GM21576 (cell line): Measurements from ENCODE around the gene NRGN.

Experiments used
- ATAC-seq: cut with Tn5 transposase; IDR thresholded peaks from one replicate; pipeline ENCODE4 v1.9.1; 2021; ENCODE audit warnings: mild to moderate bottlenecking, moderate library complexity; ENCODE audit not compliant: unreplicated experiment

NRGN gene

DNA sequence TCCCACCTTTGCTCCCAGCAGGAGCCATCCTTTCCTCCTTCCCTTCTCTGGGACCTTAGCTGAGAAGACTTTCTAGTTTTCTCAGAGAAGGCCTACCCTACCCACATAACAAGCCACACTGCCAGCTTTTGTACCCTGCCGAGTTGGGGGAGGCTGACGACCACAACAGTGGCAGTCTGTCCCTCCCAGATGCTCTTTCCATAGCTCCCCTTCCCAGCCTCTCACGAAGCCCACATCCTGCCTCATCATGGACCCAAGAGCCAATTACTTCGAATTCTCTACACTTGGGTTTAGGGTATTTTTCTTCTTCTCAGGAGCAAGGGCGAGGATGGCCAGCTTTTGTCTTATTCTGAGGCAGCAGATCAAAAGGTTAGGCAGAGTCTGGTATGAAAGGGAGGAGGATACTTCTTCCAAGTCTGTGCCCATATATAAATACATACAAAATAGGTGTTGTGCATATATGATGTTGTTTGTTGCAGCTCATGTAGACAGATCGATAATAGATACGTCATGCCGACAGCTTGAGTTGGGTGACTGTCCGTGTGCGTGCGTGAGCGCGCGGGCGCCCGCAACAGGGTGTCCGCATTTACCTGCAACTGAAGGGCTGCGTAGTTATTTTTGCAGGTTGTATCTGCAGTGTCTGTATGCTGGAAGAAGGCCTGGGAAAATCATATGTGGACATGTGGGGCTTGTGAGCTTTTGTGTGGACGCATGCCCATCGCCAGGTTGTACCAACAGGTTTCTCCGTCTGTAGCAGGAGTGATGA, 846 bp upstream of the NRGN start:
- no peak for ATAC-seq

DNA sequence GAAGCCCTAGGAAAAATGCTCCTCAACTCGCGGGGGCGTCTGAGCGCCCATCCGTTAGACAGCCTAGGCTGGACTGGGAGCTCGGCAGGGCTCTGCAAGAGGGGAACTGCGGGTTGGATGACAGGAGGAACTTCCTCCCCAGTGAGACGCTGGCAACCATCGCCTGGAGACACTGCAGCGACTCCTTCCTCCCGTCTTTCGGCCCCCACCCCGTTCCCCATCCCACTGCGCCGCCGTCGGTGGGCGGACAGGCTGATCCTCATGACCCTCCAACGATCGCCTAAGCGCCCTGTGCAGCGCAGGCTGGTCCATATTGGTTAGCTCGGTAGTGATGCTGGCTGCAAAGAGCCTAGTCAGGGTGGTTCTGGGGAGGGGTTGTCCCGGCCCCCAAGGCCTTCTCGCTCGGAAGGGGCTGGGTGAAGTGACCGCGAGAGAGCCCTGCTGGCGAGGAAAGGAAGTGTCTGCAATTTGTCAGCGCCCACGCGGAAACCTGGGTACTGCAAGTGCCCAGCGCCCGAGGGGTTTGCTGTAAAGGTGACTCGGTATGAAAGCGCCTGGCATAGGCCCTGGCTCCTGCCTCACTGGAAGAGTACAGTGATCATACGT, 638 bp downstream of the NRGN start:
- ATAC-seq, result peak; percentile 34

DNA sequence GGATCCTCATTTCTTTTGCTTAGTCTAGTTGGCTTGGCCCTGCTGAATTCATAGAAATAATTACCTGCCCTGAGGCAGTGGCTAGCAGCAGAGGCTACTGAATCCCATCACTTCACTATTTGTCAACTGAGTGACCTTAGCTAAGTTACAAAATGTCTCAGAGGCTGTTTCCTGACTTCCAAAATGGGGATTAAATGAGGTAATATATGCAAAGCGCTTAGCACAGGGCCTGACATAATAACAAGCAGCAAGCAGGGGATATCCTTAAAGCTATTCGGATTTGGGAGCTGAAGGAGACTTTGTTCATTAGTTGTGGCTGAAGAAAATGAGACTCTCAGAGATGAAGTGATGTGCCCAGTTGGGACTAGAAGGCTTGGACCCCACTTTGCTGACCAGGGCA, 2.8 kb downstream of the NRGN start:
- no peak for ATAC-seq

DNA sequence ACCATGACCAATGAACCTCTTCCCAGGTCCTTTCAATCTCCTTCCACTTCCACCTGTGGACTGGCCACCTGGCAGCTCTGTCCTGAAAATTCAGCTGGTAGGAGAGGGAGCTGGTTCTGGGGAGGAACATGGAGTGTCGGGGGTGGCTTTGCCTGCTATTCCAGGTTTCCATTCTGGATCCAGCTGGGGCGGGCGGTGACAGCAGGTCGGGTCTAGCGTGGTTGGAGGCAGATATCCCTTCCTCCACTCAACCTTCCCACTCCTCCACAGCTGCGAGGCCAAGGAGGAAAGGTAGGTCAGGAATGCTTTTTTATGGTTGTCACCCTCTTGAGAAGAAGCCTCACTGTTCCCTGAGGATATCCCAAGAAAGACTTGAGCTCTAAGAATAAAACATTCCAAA, 3.3 kb downstream of the NRGN start:
- no peak for ATAC-seq

DNA sequence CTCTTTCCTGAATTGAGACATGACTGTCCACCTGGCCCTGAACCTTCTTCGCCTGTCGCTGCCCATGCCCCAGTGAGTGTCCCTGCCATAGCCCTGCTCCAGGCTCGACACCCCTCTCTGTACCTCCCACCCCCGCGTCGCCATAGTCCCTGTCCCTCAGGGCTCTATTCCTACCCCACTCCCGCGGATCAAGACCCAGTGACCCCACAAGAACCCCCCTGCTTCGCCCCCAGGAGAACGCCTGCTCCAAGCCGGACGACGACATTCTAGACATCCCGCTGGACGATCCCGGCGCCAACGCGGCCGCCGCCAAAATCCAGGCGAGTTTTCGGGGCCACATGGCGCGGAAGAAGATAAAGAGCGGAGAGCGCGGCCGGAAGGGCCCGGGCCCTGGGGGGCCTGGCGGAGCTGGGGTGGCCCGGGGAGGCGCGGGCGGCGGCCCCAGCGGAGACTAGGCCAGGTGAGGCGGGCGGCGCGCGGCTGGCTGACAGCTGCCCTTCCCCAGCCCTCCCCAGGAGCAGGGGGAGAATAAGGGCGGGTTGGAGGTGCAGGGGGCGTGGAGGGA, 5.6 kb downstream of the NRGN start:
- no peak for ATAC-seq

DNA sequence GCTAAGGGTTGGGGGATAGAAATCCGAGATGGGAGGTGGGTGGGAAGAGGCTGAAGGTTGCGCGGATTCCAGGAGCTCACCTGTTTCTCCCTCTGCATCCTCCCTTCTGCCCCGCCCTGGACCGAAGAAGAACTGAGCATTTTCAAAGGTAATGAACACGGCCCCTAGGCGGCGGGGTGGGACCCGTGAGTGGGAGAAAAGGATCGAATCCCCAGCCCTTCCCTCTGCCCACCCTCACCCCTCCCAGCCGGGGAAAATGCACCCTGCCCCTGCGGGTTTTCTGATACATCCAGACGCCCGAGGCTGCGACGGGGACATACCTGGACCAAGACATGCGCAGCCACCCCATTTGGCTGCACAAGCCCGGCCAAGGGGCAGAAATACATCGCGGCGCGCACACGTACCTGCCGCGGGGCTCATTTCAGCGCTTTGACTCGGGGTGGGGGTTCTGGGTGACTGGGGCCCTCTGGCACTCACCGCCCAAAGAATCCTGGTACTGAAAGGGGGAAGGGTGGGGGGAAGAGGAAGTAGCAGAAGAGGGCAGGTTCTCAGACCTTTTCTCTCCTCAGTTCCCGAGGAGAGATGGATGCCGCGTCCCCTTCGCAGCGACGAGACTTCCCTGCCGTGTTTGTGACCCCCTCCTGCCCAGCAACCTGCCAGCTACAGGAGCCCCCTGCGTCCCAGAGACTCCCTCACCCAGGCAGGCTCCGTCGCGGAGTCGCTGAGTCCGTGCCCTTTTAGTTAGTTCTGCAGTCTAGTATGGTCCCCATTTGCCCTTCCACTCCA, 6.3 kb downstream of the NRGN start:
- ATAC-seq, result peak; percentile 31

DNA sequence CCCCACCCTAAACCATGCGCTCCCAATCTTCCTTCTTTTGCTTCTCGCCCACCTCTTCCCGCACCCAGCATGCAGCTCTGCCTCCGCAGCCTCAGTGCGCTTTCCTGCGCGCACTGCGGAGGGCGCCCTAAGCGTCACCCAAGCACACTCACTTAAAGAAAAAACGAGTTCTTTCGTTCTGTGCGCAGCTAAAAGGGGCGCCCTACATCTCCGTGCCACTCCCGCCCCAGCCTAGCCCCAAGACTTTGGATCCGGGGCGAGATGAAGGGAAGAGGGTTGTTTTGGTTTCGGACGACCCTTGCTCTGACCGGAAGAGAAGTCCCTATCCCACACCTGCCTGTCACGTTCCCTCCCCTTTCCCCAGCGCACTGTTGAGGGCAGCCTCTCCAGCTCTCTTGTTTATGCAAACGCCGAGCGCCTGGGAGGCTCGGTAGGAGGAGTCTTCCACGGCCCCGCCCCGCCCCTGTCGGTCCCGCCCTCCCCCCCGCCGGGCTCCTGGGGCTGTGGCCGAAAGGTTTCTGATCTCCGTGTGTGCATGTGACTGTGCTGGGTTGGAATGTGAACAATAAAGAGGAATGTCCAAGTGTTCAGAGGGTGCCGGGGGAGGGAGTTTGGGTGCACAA, 7.0 kb downstream of the NRGN start:
- ATAC-seq, result peak; percentile 91

DNA sequence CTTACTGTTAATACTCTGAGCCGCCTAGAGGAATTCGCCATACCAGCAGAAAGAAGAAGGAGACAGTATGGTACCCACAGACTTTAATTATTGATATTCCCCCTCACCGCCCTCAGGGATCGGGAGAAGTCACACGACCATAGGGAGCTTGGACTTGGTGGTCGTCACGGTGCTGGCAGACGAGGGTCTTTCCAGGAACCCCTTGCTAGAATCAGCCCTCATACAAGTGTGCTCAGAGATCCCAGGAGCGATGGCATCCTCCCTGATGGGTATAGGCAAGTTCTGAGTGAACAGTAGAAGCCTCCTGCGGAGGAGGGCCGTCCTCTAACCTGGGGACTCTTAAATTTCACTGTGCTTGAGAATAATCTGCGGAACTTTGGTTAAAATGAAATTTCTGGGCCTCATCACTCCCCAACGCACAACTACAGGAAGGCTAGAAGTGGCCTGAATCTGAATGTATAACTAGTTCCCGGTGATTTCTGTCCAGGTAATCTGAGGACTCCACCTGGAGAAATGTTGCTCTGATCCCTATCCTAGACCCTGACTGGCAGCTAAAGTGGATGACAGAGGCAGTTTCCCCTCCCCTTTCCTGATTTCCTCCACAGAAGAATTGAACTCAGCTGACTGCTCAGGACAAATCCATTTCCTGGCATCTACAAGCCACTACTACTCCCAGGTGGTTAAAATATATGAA, 7.8 kb downstream of the NRGN start:
- ATAC-seq, result no peak

DNA sequence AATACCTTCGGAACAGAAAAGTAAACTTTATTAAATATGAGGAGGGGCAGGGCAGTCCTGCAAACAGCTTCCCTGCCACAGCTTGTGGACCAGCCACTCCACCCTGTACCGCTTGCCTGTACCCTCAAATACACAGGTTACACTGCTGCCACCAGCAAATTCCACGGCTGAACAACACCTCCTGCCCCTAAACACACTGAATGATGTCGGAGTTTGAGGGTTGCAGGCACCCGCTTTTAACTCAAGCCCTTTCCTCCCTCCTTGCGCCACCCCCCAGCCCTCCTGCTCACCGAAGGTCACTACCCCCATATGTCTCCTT, 8.3 kb downstream of the NRGN start:
- no peak for ATAC-seq

DNA sequence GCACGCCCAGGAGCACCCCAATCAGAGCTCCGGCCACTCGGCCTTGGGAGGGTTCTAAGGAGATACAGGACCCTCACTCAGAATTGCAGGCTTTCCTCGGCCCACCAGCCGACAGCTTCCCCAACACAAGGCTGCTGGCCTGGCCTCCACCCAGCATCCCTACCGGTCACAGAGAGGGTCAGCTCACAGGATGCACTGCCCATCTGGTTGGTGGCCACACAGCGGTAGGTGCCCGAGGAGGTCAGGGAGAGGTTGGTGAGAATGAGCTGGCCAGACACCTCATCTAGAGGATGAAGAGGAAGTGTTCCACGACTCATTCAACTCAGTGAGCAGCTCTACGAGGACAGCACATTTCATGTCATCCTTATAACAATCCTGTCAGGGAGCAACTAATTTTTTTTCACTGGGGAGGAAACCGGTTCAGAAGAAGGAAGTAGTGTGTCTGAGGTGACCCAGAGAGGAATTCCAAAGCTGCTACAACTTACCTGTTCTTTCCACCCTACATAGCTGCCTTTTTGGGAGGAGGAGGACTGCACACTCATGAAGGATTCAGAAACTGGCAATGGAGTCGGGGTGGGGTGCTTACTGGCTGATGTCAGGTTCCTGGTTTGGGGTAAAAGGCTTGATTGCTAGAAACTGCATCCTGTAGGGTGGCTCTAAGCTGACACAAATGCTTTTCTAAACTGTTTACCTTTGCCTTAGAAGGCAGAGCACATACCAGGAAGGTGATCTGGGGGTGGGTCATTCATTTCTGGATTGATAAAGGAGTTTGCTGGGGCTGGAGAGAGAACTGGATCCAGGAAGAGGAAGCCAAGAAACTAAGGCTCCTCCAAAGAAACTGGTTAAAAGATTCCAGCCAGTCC, 9.0 kb downstream of the NRGN start:
- no peak for ATAC-seq

DNA sequence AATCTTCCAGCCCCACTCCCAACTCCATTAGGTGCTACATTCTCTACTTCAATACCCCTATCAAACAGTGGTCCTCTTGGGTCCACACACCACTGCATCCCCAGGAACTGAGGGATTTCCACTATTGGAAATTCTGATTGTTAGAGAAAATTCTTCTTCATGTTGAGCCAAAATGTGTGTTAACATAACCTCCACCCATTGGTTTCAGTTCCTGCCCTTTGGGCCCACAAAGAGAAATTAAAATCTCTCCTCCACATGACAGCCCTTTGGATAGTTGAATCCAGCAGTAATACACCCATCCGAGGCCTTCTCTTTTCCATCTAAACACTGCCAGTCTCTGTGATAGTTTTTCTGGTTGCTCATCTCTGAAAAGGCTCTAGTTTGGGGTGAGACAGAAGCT, 10.2 kb downstream of the NRGN start:
- ATAC-seq, result no peak

DNA sequence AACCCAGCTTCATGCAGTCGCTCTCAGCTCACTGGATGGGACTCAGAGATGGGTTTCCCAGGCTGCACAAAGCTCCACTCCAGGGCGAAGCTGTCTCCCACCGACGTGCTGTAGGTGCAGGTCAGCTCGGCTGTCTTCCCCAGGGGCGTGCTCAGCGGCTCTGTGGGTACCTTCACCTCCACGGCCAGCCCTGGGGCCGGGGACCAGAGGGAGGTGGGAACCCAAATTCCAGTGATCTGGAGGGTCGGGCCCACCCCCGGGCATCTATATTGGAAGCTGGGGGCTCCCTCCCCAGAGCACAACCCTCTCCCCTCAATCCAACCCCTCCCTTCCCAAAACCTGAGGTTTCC, 11.6 kb downstream of the NRGN start:
- no peak for ATAC-seq

DNA sequence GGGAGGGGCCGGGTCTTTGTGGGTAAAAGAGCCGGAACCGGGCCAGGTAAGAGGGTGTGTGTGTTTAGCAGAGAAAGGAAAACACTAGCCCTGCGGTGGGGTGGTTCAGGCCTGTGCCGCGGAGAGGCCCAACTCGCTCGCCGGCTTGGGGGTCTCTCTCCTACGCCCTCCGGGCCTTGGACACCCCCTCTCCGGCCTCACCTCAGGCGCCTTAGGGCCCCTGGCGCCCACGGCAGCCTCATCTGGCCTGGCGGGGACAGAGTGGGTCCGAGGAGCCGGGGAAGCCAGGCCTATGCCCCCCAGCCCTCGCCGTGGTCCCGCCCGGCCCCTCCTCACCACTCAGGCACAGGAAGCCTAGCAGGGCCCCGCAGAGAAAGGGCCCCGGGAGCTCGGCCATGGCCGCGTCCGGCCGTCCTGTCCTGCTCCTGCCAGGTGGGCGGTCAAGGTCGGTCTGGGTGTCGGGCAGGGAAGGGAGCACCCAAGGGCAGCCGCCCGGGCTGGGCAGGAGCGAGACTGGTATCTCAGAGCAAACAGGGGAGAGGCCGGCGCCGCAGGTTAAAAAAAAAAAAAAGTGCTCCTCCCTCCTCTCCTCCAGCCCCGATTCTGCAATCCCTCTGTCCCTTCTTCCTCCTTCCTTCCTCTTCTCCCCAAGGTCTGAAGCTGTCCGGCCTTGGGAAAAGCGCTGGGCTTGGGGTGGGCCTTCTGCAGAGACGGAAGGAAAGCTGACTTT, 12.2 kb downstream of the NRGN start, which contains the start of gene VSIG2:
Gene VSIG2, minus strand, starts transcription at position 515 of the 730 bp plus-strand sequence. Its CDS starts 118 bp downstream, at position 397.
- ATAC-seq, result no peak

DNA sequence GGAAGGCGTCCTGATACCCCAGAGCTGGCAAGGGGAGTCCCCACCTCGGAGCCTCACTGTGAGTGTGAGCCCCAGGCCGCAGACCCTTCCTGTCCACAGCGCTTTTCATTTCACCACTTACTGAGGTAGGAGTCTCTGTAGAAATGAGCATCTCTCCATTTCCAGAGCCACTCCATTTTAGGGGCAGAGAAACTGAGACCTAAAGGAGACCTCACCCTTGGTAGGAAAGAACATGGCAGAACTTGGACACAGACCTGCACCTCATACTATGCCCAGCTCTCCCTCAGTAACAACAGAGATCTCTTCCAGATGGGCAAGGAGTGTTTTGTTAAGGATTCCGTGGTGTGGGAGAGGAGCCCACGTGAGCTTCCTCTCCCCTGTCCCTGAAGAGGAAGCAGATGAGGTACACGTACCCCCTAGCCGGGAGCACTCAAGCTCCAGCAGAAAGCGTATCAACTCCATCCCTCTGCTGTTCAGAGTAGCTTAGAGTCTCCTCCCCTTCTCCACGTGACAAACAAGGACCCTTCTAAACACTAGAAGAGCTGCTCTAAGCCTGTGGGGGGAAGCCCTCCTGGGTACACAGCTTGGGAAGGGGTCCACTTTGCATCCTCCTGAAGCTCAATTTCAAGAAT, 12.8 kb downstream of the NRGN start:
- no peak for ATAC-seq

DNA sequence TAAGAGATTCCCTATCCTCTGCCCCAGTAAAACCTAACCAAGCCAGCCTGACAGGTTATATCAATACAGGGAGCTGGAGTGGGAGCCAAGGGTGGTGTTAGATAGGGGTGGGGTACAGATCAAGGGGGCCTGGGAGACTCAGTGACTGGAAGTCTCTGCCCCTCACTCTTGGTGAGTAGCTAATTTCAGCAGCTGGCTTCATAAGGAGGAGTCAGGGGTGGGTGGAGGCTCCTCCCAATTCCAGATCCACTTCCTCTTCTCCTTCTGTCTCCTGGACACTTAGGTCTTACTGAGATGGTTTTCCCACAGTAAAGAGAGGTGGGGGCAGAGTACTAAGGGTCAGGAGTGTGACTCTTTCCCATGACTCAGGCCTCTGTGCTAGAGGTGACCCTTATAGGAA, 13.5 kb downstream of the NRGN start:
- ATAC-seq, result no peak

DNA sequence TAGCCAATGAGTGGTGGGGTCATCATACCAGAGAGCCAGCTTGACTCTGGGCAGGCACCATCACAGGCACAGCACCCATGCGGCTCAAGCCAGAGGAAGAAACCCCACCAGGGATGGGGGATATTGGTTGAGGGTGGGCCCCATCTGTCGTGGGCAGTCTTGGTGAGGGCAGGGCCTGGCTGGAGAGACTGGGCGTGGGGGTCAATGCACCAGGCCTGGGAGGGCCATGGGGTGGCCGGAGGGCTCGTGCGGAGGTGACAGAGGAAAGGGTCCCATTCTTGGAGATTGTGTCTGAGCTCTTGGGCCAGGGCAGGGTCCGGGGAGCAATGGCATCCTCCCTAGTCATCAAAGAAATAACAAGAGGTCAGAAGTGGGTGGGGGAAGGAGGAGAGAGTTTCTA, 13.9 kb downstream of the NRGN start:
- ATAC-seq, result no peak

DNA sequence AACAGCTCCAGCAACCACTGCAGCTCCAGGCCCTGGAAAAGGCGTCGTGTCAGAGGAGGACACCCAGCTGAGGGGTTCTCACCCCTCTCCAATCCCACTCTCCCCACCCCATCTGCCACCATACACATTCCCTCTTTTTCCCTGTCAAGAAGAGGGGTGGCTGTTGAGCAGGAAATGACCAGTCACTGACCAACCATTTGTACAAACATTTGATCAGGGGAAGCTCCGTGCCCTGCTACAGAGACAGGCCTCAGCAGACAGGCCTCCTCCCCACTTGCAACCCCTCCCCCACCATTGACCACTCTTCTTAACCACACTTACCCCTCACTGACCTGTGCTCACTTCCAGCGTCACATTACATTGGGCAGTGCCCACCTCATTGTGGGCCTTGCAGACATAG, 14.6 kb downstream of the NRGN start:
- no peak for ATAC-seq

DNA sequence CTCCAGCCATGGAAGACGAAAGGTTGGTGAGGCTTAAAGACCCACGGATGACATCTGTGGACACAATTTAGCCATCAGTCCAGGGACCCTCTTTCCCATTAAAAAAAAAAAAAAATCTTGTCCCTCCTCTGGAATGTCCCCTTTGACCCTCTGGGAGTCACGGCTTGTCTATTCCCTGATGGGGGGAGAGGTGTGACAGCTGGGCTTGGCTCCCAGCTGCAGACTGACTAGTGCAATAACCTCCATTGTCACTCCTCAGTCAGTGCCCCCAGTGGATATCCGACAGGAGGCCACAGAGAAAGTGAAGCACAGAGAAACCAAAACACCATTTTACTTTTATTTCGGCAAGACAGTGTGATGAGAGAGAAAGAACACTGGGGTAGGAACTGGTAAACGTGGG, 15.0 kb downstream of the NRGN start:
- no peak for ATAC-seq
